GM13976 (cell line): Measurements from ENCODE around the gene LMO7.

Experiments
- DNase-seq: peaks from one replicate; pipeline ENCODE4 v3.0.0; 2012; ENCODE audit warnings: low spot score
- CTCF ChIP-seq: IDR thresholded peaks from 2 replicates; pipeline ENCODE4 v1.5.1; 2012; ENCODE audit warnings: borderline replicate concordance, mild to moderate bottlenecking; ENCODE audit not compliant: insufficient read depth; ENCODE audit errors: extremely low read depth, missing control alignments, control extremely low read depth
- in situ Hi-C: fragments of 300-500 bp; cut with MboI; formaldehyde crosslinking; loops from one replicate; pipeline ENCODE4 v1.12.0; 2022; ENCODE audit warnings: low sequenced_read_pairs, mixed read lengths, inconsistent platforms; ENCODE audit not compliant: unreplicated experiment

The LMO7 gene

GRCh38 chr13:75795274-75795673 lies 159.1 kb downstream of the LMO7 start:
- TF ChIP-seq CTCF: no peak
- no peak for DNase-seq
- in situ Hi-C loops: no loop called here

GRCh38 chr13:75796825-75797224 lies 160.7 kb downstream of the LMO7 start:
- in situ Hi-C loops: no loop called here
- DNase-seq: no peak
- no peak for TF ChIP-seq CTCF

- in situ Hi-C loops: no loop called here
- no peak for TF ChIP-seq CTCF
- no peak for DNase-seq
These were observed 161.1 kb downstream of the LMO7 start for GRCh38 chr13:75797239-75797638.

- in situ Hi-C loops: no loop called here
- TF ChIP-seq CTCF: no peak
- no peak for DNase-seq
These were observed 161.6 kb downstream of the LMO7 start for GRCh38 chr13:75797719-75798118.

GRCh38 chr13:75798353-75799255 lies 162.5 kb downstream of the LMO7 start:
- no peak for DNase-seq
- in situ Hi-C loops: no loop called here

GRCh38 chr13:75800545-75800944 lies 164.4 kb downstream of the LMO7 start:
- no peak for TF ChIP-seq CTCF
- in situ Hi-C loops: no loop called here
- DNase-seq: no peak

More at GRCh38 chr13:75798353-75799255, 162.5 kb downstream of the LMO7 start:
- no peak for TF ChIP-seq CTCF
